ENCODE results near the gene CCL20.
"Not testable (repeated sequence)": the region's sequence is repeated elsewhere in the genome, so short reads cannot be mapped to it uniquely, and the experiment has no call there.

- not testable (repeated sequence) for TF ChIP-seq FOXA1 (IDR thresholded peaks at IDR 0.05); SP1 (IDR thresholded peaks at IDR 0.05); L3MBTL2 (conservative IDR thresholded peaks at IDR 0.05); HDGF (IDR thresholded peaks at IDR 0.05; ENCODE audit: borderline replicate concordance); LEF1 (IDR thresholded peaks at IDR 0.05; ENCODE audit: borderline replicate concordance); ARNT (IDR thresholded peaks at IDR 0.05); SUZ12 (IDR thresholded peaks at IDR 0.05); ZNF384 (IDR thresholded peaks at IDR 0.05); FOXK2 (IDR thresholded peaks at IDR 0.05); PKNOX1 (IDR thresholded peaks at IDR 0.05); NFRKB (IDR thresholded peaks at IDR 0.05); TARDBP (IDR thresholded peaks at IDR 0.05); ELF4 (IDR thresholded peaks at IDR 0.05); FOXM1 (IDR thresholded peaks at IDR 0.05; ENCODE audit: borderline replicate concordance)
Measured at GRCh38 chr2:227796768-227797167, 16.9 kb upstream of the CCL20 start.

All from HEK293T (cell line).